Measurements from ENCODE around the gene OXCT1. TPM values are rescaled to one million over a fixed set of nuclear protein-coding genes. Genes with fewer than 3 reads are reported as not detected.

Gene OXCT1
- total and polyA plus RNA-seq, 2 of the 8 experiments (the other 6 are each of a cell fraction or from before 2014, with no cell fraction given) = 10.1 to 28.2 TPM

DNA sequence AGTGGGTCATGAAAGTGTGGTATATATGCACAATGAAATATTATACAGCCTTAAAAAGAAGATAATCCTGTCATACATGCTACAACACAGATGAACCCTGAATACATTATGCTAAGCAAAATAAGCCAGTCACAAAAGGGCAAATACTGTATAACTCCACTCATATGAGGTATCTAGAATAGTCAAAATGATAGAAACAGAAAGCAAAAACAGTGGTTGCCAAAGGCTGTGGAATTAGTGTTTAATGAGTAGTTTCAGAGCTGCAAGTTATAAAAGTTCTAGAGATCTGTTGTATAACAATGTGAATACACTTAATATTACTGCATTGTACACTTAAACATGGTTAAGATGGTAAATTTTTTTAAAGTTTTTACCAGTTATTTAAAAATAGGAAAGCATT is 135.0 kb downstream of the OXCT1 start:
- Histone ChIP-seq H3K36me3 (ENCODE audit: control insufficient read depth in 2 of 4, insufficient read depth in 4 of 4, low read length in 3 of 4) (peaks cover 0 to 7% (median 2%) of the 10 kb centered on the region in 4 experiments; a peak in 3 of 8 replicates), H4K8ac (ENCODE audit: extremely low read depth, insufficient read depth, low read length) (no peak overlapping the region), H3K23me2 (ENCODE audit: low read depth, low read length) (no peaks in the 10 kb centered on the region), H2AFZ (ENCODE audit: low read length) (no peak overlapping the region), H3K4me3 (ENCODE audit: extremely low read depth in 1 of 4, insufficient read depth in 2 of 4, low read depth in 3 of 4, low read length in 4 of 4) (no peak overlapping the region), H2BK12ac (ENCODE audit: low read depth, low read length) (no peak overlapping the region), H3K14ac (ENCODE audit: insufficient read length) (no peak overlapping the region), H4K5ac (ENCODE audit: insufficient read length, low read depth, low read length) (no peak overlapping the region), H3K4ac (replicated peaks; ENCODE audit: insufficient read length, low read depth, low read length) (no peak overlapping the region), H3K18ac (ENCODE audit: extremely low read depth, low read length) (no peak overlapping the region), H3K79me1 (ENCODE audit: low read depth, low read length) (no peaks in the 10 kb centered on the region), H3K9me3 (ENCODE audit: insufficient read depth in 2 of 2, low read depth in 1 of 2, low read length in 1 of 2) (no peaks in the 10 kb centered on the region), H2AK5ac (ENCODE audit: low read depth, low read length) (no peak overlapping the region), H3K9ac (replicated peaks in 1 of 4; ENCODE audit: extremely low read depth in 1 of 4, low read depth in 3 of 4, low read length in 3 of 4) (no peak overlapping the region), H2BK5ac (ENCODE audit: low read depth, low read length) (no peak overlapping the region), H4K20me1 (replicated peaks in 1 of 2; ENCODE audit: control insufficient read depth in 1 of 2, insufficient read depth in 2 of 2, low read length in 2 of 2) (no peaks in the 10 kb centered on the region), H3K27me3 (replicated peaks in 1 of 4; ENCODE audit: control insufficient read depth in 3 of 4, extremely low read depth in 1 of 4, insufficient read depth in 3 of 4, low read length in 3 of 4) (no peaks in the 10 kb centered on the region), H3K79me2 (ENCODE audit: control insufficient read depth in 1 of 2, insufficient read depth in 2 of 2, low read length in 2 of 2) (no peaks in the 10 kb centered on the region), H2BK20ac (ENCODE audit: low read length) (no peak overlapping the region), H3K4me1 (replicated peaks in 1 of 4; ENCODE audit: control insufficient read depth in 3 of 4, insufficient read depth in 4 of 4, low read length in 3 of 4) (no peaks in the 10 kb centered on the region), H3K4me2 (ENCODE audit: insufficient read depth in 1 of 2, low read depth in 2 of 2, low read length in 2 of 2) (no peak overlapping the region), H3K56ac (replicated peaks; ENCODE audit: insufficient read length, low read depth, low read length) (no peak overlapping the region), H3K23ac (ENCODE audit: insufficient read length) (no peak overlapping the region), H3K27ac (ENCODE audit: low read depth, low read length) (no peak overlapping the region), H4K91ac (replicated peaks; ENCODE audit: insufficient read length, low read length) (no peak overlapping the region), H2BK15ac (ENCODE audit: low read length) (no peak overlapping the region), H2BK120ac (replicated peaks; ENCODE audit: low read depth, low read length) (no peak overlapping the region)
- CTCF ChIA-PET (ENCODE audit: partially characterized antibody) = interaction anchor here (1.4 kb wide), 1 partner anchor 9 kb away, joined by 6 read pairs; no protein-coding TSS in a partner anchor
- TF ChIP-seq, protein P1, sequence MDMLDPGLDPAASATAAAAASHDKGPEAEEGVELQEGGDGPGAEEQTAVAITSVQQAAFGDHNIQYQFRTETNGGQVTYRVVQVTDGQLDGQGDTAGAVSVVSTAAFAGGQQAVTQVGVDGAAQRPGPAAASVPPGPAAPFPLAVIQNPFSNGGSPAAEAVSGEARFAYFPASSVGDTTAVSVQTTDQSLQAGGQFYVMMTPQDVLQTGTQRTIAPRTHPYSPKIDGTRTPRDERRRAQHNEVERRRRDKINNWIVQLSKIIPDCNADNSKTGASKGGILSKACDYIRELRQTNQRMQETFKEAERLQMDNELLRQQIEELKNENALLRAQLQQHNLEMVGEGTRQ (IDR thresholded peaks at IDR 0.05; ENCODE audit: low read length) = no peak
- no peak for TF ChIP-seq MAFK (IDR thresholded peaks at IDR 0.05; ENCODE audit: low read depth, low read length)
- no peak for TF ChIP-seq CTBP2 (IDR thresholded peaks at IDR 0.05; ENCODE audit: borderline replicate concordance, insufficient read depth, insufficient read length, low read length)
- no peak for TF ChIP-seq FOSL1 (IDR thresholded peaks at IDR 0.05; ENCODE audit: insufficient read depth, low read depth, low read length)
- no peak for TF ChIP-seq SIX5 (IDR thresholded peaks at IDR 0.05; ENCODE audit: low read depth, low read length)
- no peak for TF ChIP-seq SAP30 (IDR thresholded peaks at IDR 0.05; ENCODE audit: insufficient read depth, insufficient replicate concordance, low read length)
- TF ChIP-seq RBBP5 (IDR thresholded peaks at IDR 0.05; ENCODE audit: borderline replicate concordance, low read depth, low read length) = no peak
- TF ChIP-seq CBX8 (IDR thresholded peaks at IDR 0.05; ENCODE audit: borderline replicate concordance, low read depth, low read length) = no peak
- TF ChIP-seq, protein P2, sequence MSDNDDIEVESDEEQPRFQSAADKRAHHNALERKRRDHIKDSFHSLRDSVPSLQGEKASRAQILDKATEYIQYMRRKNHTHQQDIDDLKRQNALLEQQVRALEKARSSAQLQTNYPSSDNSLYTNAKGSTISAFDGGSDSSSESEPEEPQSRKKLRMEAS (IDR thresholded peaks at IDR 0.05) = no peak
- POLR2A ChIA-PET (ENCODE audit: partially characterized antibody) = no interaction called here
- DNase-seq (ENCODE audit: low read depth in 1 of 2, low spot score in 2 of 2) (no peak), FAIRE-seq (no peak)

Data from H1 (cell line).